Spleen (tissue), 7 donors: ENCODE measurements around the gene C6orf118.

Source experiments
- CTCF ChIP-seq, 11 experiments: fragments of 200-600 bp in 7 of 11; fragments of 450-650 bp in 4 of 11; sonication (generic) in 4 of 11; IDR thresholded peaks in 8 of 11; conservative IDR thresholded peaks in 3 of 11; 1 replicate in 7 of 11; 2 replicates in 4 of 11; pipeline versions ENCODE4 v1.4.0 to v1.8.0; 2016 to 2021; ENCODE audit warnings: antibody characterized with exemption in 11 of 11, inconsistent platforms in 4 of 11, mild to moderate bottlenecking in 1 of 11
- POLR2A ChIP-seq, 3 donors: fragments of 450-650 bp; IDR thresholded peaks; one replicate each; pipeline ENCODE4 v1.5.1; 2017; ENCODE audit warnings: antibody characterized with exemption in 3 of 3, mild to moderate bottlenecking in 1 of 3
- POLR2AphosphoS5 ChIP-seq, 3 donors: sonication (generic); formaldehyde crosslinking; IDR thresholded peaks; one replicate each; pipeline ENCODE4 v1.5.1; 2017; ENCODE audit warnings: antibody characterized with exemption in 3 of 3
- donor health status: DM: no; HTN: no; CAD: no; lungs with moderate emphysema.
- donor health status: DM: no; HTN: no; CAD: no.
- donor health status: DM: no; HTN: no; CAD: no.

GRCh38 chr6:165321555-165322145 lies 12.2 kb upstream of the C6orf118 start:
- TF ChIP-seq CTCF (IDR thresholded peaks at IDR 0.05 in 8 of 11, conservative IDR thresholded peaks at IDR 0.05 in 3 of 11) (no peak), POLR2A (IDR thresholded peaks at IDR 0.05) (no peak), POLR2AphosphoS5 (IDR thresholded peaks at IDR 0.05) (no peak)
